Iris pigment epithelial cell (primary cell): Measurements from ENCODE around the gene TPRG1L.

Experiments used
- DNase-seq: peaks from one replicate; pipeline ENCODE4 v3.0.0-alpha.2; 2011; ENCODE audit warnings: low read depth

Gene TPRG1L

DNA sequence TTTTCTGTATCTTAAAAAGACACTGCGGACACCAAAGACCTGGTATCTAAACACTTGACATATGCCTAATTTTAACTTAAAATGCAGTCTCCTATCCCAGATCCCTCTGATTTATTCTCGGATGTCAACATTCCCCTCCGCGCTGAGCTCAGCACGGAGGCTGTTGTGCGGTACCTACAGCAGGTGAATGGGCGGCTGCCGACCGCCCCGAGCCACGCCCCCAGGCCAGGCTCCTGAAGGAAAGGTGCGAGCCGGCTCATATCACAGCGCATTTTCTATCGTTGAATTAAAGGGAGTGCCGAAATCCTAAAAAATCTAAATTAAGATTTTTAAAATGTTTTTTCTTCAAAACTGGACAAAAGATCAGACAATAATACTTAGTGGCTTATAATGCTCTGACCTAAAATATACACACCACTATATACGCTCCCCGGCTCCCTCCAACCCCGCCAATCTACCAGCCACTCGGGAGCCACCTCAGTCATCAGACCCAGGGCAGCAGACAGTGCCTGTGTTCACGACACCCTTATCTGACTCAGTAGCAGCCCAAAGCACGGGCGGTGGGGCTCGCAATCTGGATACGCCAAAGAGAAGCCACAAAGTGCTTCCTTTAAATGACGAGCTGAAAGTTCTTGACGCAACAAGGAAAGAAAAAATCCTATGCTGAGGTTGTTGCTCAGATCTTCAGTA, 21.0 kb downstream of the TPRG1L start:
- no peak for DNase-seq

DNA sequence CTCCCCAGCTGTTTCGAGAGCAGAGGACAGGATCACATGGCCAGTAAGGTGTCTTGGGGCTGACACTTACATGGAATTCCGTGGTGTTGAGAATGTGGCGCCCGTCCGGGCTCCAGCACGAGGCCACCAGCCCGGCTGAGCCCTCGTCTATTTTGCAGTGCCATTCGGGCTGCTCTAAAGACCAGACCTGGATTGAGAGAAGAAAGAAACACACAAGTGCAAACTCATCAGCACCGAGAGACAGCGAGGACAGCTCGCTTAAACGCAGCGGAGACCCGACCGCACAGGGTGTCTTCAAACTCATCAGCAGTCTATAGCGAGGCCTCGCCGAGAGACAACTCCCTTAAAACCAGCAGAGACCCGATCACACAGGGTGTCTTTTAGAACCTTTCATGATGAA, 21.8 kb downstream of the TPRG1L start:
- DNase-seq = no peak

DNA sequence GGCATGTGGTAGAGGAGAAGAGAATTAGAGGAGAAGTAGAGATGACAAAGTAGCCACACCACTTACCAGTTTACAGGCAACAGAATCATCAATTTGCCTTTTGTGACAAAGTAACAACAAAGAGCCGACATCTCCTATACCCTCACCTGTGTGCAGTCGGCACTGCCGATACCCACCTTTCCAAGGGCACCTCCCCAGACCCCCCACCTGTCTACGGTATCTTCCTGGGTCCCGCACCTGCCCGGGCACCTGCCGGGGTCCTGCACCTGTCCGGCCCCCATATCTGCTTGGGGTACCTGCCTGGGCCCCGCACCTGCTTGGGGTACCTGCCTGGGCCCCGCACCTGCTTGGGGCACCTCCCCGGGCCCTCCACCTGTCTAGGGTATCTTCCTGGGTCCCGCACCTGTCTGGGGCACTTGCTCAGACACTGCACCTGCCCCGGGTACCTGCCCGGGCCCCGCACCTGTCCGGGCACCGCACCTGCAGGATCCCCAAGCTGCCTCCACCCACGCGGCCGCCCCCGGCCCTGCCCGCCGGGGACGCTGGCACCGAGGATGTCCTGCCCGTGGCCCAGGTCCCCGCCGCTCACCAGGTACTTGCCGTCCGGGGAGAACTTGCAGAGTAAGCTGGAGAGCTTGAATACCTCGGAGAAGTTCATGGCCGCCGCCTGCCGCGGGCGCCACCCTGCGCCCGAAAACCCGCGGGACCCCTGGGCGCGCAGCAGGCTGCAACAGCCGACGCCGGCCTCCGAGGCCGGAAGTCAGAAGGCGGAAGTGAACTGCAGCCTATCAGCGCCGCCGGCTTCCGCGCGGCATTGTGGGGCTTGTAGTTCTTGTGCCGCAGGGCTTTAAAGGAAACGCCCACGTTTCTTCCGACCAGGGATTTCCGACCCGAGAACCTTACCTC, 24.8 kb downstream of the TPRG1L start, which contains the start of gene WRAP73:
WRAP73 (minus strand) TSS at position 762 of the 906 bp plus-strand sequence; CDS start at position 658, 104 bp downstream.
- peak; percentile 92 for DNase-seq

DNA sequence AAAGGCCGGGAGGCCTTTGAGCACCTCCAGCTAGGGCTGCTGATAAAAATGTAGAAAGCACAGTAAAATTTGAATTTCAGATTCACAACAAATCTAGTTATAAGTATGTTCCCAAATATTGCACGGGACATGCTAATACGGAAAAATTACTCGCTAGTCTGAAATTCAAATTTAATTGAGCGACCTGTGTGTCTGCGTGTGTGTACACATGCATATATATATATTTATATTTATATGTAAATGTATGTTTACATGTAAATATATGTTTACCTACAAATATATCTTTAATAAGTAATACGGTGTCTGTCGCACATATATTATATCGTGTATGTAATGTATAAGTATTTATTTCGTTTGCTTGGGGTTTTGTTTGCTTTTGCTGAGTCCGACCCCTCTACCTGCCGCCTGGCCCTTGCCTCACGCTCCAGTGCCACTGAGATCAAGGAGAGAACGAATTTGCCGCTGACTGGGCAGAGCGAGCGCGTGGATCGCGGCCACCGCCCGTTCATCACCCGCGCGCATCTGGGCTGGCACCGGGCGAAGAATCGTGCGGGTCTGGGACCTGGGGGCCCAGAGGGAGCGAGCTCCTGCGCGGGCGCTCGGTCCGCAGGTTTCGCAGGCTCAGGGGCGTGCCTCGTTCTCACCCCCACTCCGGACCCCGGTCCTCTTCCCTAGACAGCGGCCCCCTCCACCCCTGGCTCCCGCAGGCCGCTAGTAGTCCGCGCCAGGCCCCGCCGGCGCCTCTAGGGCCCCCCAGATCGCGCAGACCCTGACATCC, 25.6 kb downstream of the TPRG1L start:
- DNase-seq = no peak

DNA sequence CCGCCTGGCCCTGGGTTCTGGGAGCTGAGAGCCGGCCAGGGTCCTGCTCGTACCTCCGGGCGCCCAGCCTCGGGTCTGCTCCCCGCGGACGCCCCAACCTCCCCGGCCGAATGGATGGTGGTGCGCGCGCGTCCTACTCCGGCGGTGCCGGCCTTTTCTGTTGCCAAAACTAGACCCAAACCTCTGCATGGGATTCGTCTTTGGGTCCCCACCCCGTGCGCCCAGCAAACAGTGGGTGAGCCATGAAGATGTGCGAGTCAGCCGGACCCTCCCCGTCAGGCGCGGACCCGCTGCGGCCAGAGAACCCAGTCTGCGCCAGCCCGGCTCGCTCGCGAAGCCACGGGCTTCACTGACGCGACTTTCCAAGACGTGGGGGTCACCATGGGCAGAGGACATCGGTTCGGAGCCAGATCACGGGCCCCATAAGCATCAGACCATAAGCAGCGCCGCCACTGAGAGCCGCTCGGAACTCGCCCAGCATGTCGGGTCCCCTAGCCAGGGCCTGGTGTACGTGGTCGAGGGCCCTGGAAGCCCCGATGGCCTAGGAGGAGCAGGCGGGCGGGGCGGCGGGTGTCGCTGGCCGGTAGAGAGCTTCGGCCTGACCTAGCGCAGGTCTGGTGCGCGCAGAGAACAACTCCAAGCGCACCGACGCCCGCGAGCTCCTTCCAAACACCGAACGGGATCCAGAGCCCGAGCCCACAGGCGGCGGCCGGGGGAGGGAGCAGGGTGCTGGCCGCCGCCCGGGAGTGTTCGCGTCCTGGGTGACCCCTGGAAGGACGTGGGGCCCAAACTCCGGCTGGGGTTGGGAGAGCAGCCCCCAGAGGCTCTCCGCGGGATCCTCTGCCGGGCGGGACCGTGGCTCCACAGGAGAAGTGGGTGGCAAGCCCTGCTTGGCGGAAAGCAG, 26.5 kb downstream of the TPRG1L start:
- peak; percentile 19 for DNase-seq

DNA sequence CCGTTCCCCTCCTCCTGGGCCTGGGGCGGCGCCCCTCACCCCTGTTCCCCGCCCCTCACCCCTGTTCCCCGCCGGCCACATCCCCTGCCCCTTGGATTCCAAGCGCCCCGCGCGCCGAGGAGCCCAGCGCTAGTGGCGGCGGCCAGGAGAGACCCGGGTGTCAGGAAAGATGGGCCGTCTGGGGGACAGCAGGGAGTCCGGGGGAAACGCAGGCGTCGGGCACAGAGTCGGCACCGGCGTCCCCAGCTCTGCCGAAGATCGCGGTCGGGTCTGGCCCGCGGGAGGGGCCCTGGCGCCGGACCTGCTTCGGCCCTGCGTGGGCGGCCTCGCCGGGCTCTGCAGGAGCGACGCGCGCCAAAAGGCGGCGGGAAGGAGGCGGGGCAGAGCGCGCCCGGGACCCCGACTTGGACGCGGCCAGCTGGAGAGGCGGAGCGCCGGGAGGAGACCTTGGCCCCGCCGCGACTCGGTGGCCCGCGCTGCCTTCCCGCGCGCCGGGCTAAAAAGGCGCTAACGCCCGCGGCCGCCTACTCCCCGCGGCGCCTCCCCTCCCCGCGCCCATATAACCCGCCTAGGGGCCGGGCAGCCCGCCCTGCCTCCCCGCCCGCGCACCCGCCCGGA, 27.2 kb downstream of the TPRG1L start, which contains the start of gene TP73:
TP73 (plus strand) TSS at position 587 of the 618 bp plus-strand sequence. CDS start 29,850 bp downstream, outside the sequence.
- no peak for DNase-seq

DNA sequence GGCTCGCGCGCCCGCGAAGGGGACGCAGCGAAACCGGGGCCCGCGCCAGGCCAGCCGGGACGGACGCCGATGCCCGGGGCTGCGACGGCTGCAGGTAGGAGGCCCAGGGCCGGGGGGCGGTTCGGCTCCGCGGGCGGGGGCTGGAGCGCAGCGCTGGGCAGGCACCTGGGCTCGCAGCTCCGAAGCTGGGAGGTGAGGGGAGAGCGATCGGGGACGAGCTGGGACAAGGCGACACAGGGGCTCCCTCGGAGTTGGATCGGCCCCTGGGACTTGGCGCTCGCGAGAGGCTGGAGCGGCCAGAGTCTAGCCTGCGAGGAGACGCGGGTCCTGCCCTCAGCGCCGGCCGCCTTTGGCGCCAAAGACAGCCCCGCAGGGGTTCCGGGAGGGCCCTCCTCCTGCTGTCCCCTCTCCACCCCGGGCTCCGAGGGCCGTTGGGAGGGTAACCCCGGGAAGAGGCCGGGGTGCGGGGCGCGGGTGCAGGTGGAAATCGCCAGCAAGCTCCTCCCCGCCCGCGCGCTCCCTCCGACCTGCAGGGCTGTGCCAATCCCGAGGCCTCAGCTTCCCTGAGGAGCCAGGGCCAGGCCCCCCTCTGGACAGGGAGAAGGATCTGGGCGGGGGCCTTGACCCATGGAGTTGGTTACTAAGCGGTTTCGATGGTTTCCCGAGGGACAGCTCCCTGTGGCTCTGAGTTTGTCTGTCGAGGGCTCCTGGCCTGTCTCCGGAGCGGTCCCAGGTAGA, 27.9 kb downstream of the TPRG1L start:
- DNase-seq = no peak

GRCh38 chr1:3653286-3653618, 28.4 kb downstream of the TPRG1L start:
- no peak for DNase-seq

DNA sequence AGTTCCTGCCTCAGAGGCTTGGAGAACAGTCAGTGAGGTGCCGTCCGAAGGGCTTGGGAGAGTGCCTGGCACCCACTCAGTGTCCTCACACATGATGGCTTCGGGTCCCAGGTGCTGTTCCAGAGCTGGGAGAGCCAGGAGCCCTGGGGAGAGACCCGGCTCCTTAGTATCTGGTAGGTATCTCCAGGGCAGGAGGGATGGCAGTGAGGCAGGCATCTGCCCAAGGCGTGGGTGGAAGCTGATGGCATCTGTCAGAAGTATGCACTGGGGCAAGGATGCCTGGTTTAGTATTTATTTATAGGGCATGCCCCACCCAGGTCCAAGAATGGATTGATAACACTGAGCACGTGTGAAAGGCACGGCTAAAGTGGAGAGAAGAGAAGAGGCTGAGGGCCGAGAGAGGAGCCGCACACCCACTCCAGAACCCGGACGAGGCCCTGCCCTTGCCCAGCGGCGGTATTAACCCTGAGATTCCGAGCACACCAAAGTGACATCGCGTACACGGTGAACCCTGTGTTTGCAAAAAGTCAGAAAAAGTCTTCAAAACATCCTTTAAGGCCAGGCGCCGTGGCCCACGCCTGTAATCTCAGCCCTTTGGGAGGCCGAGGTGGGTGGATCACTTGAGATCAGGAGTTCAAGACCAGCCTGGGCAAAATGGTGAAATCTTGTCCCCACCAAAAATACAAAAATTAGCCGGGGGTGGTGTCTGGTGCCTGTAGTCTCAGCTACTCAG, 29.9 kb downstream of the TPRG1L start:
- no peak for DNase-seq

GRCh38 chr1:3656450-3657095, 31.8 kb downstream of the TPRG1L start:
- no peak for DNase-seq

GRCh38 chr1:3657096-3657475, 32.3 kb downstream of the TPRG1L start:
- DNase-seq = no peak

DNA sequence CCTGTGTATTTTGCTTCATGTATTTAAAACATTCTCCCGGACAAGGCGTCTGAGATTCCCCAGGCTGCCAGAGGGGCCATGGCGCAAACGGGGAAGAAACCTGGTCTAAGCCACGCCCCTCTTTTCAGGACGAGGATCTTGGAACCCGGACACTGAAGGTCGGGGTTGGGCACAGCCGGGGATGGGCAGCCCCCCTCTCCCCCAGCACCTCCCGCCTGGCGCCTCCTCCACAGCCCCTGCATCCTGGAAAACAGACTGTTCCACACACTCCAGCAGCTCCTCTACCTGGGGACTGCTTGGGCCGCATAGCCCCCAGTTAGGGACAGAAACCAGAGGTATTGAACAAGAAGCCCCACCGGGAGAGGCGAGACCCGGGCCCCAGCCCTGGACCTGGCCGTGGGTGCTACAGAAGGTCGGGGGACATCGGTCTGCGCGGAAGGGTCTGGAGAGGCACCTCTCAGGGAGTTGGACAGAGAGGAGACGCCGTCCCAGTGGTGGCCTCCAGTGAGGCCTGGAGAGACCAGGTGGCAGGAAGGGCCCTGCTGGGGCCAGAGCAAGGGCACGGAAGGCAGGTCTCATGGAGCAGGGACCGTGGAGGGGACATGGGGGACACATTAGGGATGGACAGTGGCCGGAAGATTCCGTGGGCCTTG, 32.9 kb downstream of the TPRG1L start:
- no peak for DNase-seq

GRCh38 chr1:3658231-3658615, 33.4 kb downstream of the TPRG1L start:
- DNase-seq = no peak

DNA sequence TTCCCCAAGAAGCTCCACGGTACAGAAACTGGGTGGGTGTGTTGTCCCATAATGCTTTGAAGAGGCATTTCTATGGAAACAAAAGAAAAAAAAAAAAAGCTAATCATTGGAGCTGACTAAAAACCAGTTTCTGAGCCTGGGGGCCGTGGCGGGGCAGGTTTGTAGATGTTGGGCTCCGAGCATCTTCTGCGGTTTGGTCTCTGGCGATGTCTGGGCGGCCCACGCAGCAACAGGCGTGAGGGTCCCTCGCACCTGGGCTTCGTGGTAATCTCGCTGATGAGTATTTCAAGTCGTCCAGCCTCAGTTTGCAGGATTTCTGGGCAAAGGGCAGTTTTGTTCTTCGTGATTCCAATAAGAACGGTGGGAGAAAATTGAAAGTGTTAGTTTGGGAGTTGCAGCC, 34.3 kb downstream of the TPRG1L start:
- DNase-seq = no peak

DNA sequence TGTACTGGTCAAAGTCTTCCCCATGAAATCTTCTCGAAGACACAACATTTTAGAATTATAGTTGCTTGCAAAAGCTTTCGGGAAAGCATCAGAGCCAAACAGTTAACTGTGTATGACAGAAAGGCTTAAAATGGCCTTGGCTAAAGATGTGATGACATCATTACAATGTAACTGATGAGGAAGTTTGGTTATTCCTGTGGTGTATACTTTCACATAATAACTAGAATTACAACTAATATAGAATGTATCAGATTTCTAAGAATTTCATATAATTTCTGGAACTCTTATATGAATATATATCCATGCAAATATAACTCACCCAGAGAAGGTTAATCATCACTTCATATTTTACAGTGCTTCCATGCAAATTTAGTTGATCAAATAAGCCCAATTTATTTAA, 35.9 kb downstream of the TPRG1L start:
- DNase-seq = no peak

- no peak for DNase-seq
Measured at GRCh38 chr1:3661631-3662030, 36.8 kb downstream of the TPRG1L start.

GRCh38 chr1:3662080-3662671, 37.4 kb downstream of the TPRG1L start:
- no peak for DNase-seq
